Activated naive CD8-positive, alpha-beta T cell treated with anti-CD3 and anti-CD28 coated beads, Interleukin-2, amount 10 ng/mL, durations not matched to agents 7 days and 5 days (primary cell): ENCODE measurements around the gene PROM2. TPM values are rescaled to one million over a fixed set of nuclear protein-coding genes. Genes with fewer than 3 reads are reported as not detected.

Source experiments
- ATAC-seq: fragments of 150-1000 bp; cut with Tn5 transposase; one replicate; pipeline ENCODE4 v1.10.0; 2021; ENCODE audit warnings: low read depth, moderate library complexity
- POLR2A ChIA-PET: fragments of 350-600 bp; sonication (Branson Sonifier 250); formaldehyde crosslinking; loops from one replicate; lab custom pipeline; 2021; ENCODE audit warnings: antibody characterized with exemption; lab: Charles Lee
- DNase-seq: peaks from one replicate; pipeline ENCODE4 v3.0.0; 2021
- H3K27ac Mint-ChIP-seq: one replicate; pipeline ENCODE4 v1.8.0; 2022; ENCODE audit warnings: mild to moderate bottlenecking, mixed read lengths
- H3K27me3 Mint-ChIP-seq: one replicate; pipeline ENCODE4 v1.8.0; 2022; ENCODE audit warnings: mild to moderate bottlenecking, moderate library complexity, mixed read lengths
- H3K36me3 Mint-ChIP-seq: one replicate; pipeline ENCODE4 v1.8.0; 2021; ENCODE audit warnings: mild to moderate bottlenecking, mixed read lengths
- H3K4me1 Mint-ChIP-seq: one replicate; pipeline ENCODE4 v1.8.0; 2021; ENCODE audit warnings: mixed read lengths
- H3K4me3 Mint-ChIP-seq: one replicate; pipeline ENCODE4 v1.8.0; 2022; ENCODE audit warnings: mild to moderate bottlenecking, moderate library complexity, mixed read lengths
- H3K9me3 Mint-ChIP-seq: one replicate; pipeline ENCODE4 v1.8.0; 2021; ENCODE audit warnings: mixed read lengths
- total RNA-seq, 2 experiments: library from RNA; stranded (reverse); gene quantifications; one replicate each; pipeline ENCODE4 v1.2.3, GENCODE V29; 2021

PROM2 gene
- total RNA-seq, 2 experiments from 2014 or later: 0.82 to 1.0 TPM

DNA sequence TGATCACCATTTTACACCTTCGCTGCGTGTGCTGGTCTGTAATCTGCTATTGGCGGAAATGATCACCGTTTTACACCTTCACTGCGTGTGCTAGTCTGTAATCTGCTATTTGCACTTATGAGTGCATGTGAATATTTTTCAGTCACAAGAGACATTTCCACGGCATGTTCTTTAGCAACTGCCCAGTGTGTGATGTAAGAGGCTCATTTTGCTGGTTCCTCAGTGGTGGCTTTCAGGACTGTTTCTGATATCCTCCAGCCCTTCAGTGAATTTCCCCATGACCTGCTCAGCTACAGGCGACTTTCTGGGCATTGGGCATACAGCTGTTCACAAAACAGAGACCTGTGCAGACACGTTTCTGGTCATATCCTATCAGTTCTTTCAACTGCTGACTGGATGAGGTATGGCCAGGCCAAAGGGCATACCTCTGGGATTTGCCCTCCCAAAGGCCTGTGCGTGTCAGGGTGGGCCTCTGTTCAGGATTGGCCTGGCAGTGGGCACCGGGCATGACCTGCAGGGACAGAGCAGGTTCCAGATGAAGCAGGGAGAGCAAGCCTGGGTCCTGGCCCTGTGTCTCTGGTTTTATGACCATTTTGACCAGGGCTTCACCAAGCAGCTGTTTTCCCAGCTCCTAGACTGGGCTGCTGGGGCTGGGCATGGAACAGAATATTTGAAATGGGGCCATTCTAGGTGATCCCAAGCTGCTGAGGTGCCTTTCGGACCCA lies 521 bp upstream of the PROM2 start:
- H3K4me3 Mint-ChIP-seq: no peak overlapping the region
- POLR2A ChIA-PET: no interaction called here

DNA sequence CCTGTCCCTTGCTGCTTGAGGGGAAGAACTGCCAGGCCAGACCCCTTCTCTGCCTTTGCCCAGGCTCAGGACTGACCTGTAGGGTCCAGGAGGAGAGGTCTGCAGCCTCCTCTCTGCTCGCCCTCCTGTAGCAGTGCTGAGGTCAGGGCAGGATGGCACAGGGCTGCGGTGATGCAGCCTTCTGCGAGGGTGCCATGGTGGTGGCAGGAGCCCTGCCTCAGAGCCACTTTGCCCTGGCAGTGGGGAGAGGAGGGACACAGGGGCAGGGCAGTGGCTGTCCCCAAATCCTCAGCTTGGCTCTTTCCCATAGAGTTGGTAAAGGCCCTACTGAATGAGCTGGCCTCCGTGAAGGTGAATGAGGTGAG lies 884 bp downstream of the PROM2 start:
- Mint-ChIP-seq H3K27me3 (no peaks in the 10 kb centered on the region), H3K36me3 (no peaks in the 10 kb centered on the region), H3K9me3 (no peaks in the 10 kb centered on the region), H3K27ac (no peak overlapping the region), H3K4me1 (no peaks in the 10 kb centered on the region), H3K4me3 (no peak overlapping the region)
- DNase-seq (peak; percentile 25), ATAC-seq (no peak)
- POLR2A ChIA-PET: no interaction called here

More for the DNA sequence above, 521 bp upstream of the PROM2 start:
- Mint-ChIP-seq H3K36me3 (no peaks in the 10 kb centered on the region), H3K27me3 (no peaks in the 10 kb centered on the region), H3K9me3 (no peaks in the 10 kb centered on the region), H3K4me1 (no peaks in the 10 kb centered on the region), H3K27ac (no peak overlapping the region)
- DNase-seq (peak; percentile 4), ATAC-seq (no peak)

DNA sequence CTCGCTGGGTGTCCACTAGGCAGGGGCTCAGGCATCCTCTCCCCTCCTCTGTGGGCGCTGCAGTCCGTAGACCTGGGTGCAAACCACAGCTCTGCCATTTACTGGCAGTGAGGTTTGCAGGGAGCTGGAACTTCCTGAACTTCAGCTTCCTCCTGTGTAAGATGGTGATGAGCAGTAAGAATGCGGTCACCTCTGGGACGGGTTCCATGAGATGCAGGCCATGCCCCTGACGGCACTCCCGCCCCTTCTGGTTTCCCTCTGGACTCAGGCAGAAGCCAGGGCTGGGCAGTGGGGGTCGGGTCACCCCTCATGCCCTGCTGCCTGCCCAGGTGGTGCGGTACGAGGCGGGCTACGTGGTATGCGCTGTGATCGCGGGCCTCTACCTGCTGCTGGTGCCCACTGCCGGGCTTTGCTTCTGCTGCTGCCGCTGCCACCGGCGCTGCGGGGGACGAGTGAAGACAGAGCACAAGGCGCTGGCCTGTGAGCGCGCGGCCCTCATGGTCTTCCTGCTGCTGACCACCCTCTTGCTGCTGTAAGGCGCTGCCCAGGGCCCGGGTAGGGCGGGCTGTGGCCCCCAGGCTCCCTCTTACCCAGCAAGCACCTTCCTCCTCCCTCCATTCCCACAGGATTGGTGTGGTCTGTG lies 1.5 kb downstream of the PROM2 start:
- Mint-ChIP-seq H3K4me3 (no peak overlapping the region), H3K4me1 (no peaks in the 10 kb centered on the region), H3K36me3 (no peaks in the 10 kb centered on the region), H3K27me3 (no peaks in the 10 kb centered on the region), H3K9me3 (no peaks in the 10 kb centered on the region), H3K27ac (no peak overlapping the region)
- POLR2A ChIA-PET: no interaction called here
- ATAC-seq: no peak
- peak; percentile 18 for DNase-seq

DNA sequence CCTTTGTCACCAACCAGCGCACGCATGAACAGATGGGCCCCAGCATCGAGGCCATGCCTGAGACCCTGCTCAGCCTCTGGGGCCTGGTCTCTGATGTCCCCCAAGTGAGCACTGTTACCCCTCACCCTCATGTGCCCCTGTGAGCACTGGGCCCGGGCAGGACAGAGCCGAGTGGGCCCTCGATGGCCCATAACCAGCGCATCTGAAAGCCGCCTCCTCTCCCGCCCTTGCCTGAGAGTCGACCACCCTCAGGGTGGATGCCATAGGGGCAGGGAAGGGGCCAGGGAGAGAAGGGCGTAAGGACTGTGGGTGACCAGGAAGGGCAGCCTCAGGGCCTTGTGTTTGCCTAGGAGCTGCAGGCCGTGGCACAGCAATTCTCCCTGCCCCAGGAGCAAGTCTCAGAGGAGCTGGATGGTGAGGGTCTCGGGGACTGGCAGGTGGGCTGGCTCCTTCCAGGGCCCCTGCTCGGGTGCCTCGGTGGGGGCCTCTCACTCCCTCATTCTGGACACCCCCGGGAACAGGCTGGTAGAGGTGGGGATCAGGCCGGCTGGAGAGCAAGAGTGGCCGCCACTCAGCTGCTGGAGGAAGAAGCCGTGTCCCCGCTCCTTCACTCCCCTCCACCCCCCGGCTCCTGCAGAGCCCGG lies 2.1 kb downstream of the PROM2 start:
- Mint-ChIP-seq H3K36me3 (no peaks in the 10 kb centered on the region), H3K4me3 (no peak overlapping the region), H3K27ac (no peak overlapping the region), H3K9me3 (no peaks in the 10 kb centered on the region), H3K27me3 (no peaks in the 10 kb centered on the region), H3K4me1 (no peaks in the 10 kb centered on the region)
- peak; percentile 18 for DNase-seq
- POLR2A ChIA-PET: no interaction called here
- no peak for ATAC-seq

DNA sequence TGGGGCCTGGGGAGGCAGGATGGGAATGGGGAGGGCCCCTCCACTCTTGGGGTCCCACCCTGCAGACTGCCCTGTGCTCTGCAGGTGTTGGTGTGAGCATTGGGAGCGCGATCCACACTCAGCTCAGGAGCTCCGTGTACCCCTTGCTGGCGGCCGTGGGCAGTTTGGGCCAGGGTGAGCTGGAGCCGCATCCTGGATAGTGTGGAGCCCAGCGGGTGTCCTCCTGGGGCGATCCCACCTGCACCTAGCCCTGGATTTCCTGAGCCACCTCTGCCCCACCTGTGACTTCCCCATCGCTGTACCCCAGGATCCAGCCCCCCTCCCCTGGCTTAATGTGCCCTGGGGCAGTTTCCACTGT lies 2.6 kb downstream of the PROM2 start:
- POLR2A ChIA-PET: no interaction called here
- H3K9me3 Mint-ChIP-seq: no peaks in the 10 kb centered on the region
- DNase-seq (no peak), ATAC-seq (no peak)
- no peaks in the 10 kb centered on the region for H3K36me3 Mint-ChIP-seq
- no peaks in the 10 kb centered on the region for H3K27me3 Mint-ChIP-seq
- H3K27ac Mint-ChIP-seq: no peak overlapping the region
- no peak overlapping the region for H3K4me3 Mint-ChIP-seq
- no peaks in the 10 kb centered on the region for H3K4me1 Mint-ChIP-seq

DNA sequence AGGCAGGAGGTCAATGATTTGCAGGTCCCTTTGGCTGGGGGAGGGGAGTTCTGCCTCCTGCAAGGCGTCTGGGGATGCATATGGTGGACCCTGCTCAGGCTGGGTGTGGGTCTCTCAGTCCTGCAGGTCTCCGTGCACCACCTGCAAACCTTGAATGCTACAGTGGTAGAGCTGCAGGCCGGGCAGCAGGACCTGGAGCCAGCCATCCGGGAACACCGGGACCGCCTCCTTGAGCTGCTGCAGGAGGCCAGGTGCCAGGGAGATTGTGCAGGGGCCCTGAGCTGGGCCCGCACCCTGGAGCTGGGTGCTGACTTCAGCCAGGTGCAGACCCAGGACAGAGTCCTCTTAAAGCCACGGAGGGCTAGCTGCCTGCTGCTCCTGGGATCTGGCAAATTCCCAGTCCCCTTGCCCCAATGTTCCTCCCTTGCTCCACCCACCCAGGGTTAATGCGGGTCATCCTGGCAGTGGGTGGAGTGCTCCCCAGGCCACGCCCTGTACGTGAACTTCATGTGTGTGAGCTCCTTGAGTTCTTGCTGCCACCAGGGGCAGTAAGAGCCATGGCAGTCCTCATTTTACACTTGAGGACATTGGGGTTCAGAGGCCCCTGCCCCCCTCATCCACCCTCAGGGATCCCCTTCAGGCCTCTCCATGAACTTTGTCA lies 3.1 kb downstream of the PROM2 start:
- H3K27me3 Mint-ChIP-seq: no peaks in the 10 kb centered on the region
- ATAC-seq: no peak
- no peak overlapping the region for H3K4me3 Mint-ChIP-seq
- H3K9me3 Mint-ChIP-seq: no peaks in the 10 kb centered on the region
- DNase-seq: peak; percentile 15
- no peak overlapping the region for H3K27ac Mint-ChIP-seq
- POLR2A ChIA-PET: no interaction called here
- H3K4me1 Mint-ChIP-seq: no peaks in the 10 kb centered on the region
- no peaks in the 10 kb centered on the region for H3K36me3 Mint-ChIP-seq

DNA sequence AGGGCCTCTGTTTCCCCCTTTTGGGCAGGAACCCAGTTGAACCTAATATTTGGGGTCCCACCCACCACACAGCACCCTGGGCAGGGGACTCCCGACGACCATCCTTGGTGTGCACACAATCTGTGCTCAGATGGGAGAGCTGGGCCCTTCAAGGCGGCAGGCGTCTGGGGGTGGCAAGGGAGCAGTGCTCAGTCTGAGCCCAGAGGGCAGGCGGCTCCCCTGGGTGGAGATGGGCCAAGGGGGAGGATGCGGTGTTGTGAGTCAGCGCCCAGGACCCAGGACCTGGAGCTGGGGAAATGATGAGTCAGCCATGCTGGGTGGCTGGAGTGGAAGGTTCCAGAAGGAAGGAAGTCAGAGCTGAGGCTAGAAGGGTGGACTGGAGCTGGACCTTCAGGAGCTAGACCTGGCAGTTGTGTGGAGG lies 3.8 kb downstream of the PROM2 start:
- no peaks in the 10 kb centered on the region for H3K4me1 Mint-ChIP-seq
- POLR2A ChIA-PET: no interaction called here
- H3K4me3 Mint-ChIP-seq: no peak overlapping the region
- no peak for DNase-seq
- H3K27ac Mint-ChIP-seq: no peak overlapping the region
- no peaks in the 10 kb centered on the region for H3K36me3 Mint-ChIP-seq
- H3K9me3 Mint-ChIP-seq: no peaks in the 10 kb centered on the region
- H3K27me3 Mint-ChIP-seq: no peaks in the 10 kb centered on the region
- ATAC-seq: no peak

DNA sequence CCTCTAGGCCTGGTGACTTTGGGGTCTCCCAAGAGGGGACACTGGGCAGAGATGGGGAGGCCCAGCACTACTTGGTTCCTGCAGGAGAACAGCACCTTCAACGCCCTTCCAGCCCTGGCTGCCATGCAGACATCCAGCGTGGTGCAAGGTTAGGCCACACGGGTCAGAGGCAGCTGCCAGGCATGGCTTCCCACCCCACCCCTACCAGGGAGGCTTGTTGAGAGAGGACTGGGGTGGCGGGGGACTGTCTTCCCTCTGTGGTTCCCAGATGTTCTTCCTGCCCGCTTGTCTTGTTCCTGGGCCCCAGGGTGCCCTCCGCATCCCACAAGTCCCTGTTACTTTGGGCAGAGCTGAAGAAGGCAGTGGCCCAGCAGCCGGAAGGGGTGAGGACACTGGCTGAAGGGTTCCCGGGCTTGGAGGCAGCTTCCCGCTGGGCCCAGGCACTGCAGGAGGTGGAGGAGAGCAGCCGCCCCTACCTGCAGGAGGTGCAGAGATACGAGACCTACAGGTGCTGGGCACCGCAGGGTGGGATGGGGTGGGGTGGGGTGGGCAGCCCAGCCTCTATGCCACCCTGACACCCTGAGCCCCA lies 4.5 kb downstream of the PROM2 start:
- no peaks in the 10 kb centered on the region for H3K36me3 Mint-ChIP-seq
- no peak for DNase-seq
- no peak overlapping the region for H3K27ac Mint-ChIP-seq
- no peak overlapping the region for H3K4me3 Mint-ChIP-seq
- POLR2A ChIA-PET: no interaction called here
- no peaks in the 10 kb centered on the region for H3K9me3 Mint-ChIP-seq
- no peaks in the 10 kb centered on the region for H3K27me3 Mint-ChIP-seq
- no peaks in the 10 kb centered on the region for H3K4me1 Mint-ChIP-seq
- ATAC-seq: no peak

DNA sequence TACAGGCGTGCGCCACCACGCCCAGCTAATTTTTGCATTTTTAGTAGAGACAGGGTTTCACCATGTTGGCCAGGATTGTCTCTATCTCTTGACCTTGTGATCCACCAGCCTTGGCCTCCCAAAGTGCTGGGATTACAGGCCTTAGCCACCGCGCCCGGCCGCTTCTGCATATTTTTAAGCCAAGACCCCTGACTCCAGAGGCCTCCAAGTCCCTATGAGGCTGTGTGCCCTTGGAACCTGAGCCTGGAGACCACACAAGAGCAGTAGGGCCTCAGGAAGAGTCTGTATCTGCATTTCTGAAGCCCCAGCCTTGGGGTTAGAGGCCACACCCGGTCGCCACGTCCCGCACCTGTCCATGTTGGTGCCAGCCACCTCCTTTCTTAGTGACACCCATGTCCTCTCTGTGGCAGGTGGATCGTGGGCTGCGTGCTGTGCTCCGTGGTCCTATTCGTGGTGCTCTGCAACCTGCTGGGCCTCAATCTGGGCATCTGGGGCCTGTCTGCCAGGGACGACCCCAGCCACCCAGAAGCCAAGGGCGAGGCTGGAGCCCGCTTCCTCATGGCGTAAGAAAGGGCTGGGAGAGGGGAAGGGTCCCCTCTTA lies 5.3 kb downstream of the PROM2 start:
- no peak overlapping the region for H3K4me3 Mint-ChIP-seq
- no peaks in the 10 kb centered on the region for H3K36me3 Mint-ChIP-seq
- POLR2A ChIA-PET: no interaction called here
- no peaks in the 10 kb centered on the region for H3K4me1 Mint-ChIP-seq
- ATAC-seq: no peak
- no peak for DNase-seq
- no peak overlapping the region for H3K27ac Mint-ChIP-seq
- no peaks in the 10 kb centered on the region for H3K9me3 Mint-ChIP-seq
- H3K27me3 Mint-ChIP-seq: no peaks in the 10 kb centered on the region

DNA sequence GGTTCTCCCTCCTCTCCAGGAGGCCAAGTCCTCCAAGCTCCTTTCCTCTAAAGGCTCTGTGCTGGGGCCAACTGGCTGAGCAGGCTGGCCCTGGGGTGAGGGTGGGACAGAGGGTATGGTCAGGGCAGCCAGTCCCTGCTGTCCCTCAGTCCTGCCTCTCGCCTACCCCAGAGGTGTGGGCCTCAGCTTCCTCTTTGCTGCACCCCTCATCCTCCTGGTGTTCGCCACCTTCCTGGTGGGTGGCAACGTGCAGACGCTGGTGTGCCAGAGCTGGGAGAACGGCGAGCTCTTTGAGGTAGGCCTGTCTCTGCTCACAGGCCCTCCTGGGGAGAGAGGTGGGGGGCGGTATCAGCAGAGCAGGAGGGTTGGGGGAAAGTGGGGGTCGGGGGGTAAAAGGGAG lies 6.8 kb downstream of the PROM2 start:
- H3K36me3 Mint-ChIP-seq: no peaks in the 10 kb centered on the region
- H3K27me3 Mint-ChIP-seq: no peaks in the 10 kb centered on the region
- H3K4me1 Mint-ChIP-seq: no peaks in the 10 kb centered on the region
- ATAC-seq (no peak), DNase-seq (no peak)
- H3K4me3 Mint-ChIP-seq: no peak overlapping the region
- POLR2A ChIA-PET: no interaction called here
- no peaks in the 10 kb centered on the region for H3K9me3 Mint-ChIP-seq
- H3K27ac Mint-ChIP-seq: no peak overlapping the region

DNA sequence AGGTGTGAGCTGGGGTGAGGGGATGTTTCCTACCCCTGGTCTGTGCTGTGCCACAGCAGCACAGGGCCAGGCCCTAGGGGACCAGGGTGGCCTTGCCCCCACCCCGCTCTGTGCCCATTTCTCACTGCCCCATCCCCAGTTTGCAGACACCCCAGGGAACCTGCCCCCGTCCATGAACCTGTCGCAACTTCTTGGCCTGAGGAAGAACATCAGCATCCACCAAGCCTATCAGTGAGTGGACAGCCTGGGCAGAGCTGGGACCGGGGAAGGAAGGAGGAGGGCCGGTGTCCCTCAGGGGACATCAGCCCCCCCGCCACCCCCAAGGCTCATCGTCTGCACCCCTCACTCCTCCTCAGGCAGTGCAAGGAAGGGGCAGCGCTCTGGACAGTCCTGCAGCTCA lies 7.5 kb downstream of the PROM2 start:
- Mint-ChIP-seq H3K27ac (no peak overlapping the region), H3K9me3 (no peaks in the 10 kb centered on the region), H3K4me1 (no peaks in the 10 kb centered on the region), H3K27me3 (no peaks in the 10 kb centered on the region), H3K4me3 (no peak overlapping the region), H3K36me3 (no peaks in the 10 kb centered on the region)
- DNase-seq: no peak
- POLR2A ChIA-PET: no interaction called here
- ATAC-seq: no peak

DNA sequence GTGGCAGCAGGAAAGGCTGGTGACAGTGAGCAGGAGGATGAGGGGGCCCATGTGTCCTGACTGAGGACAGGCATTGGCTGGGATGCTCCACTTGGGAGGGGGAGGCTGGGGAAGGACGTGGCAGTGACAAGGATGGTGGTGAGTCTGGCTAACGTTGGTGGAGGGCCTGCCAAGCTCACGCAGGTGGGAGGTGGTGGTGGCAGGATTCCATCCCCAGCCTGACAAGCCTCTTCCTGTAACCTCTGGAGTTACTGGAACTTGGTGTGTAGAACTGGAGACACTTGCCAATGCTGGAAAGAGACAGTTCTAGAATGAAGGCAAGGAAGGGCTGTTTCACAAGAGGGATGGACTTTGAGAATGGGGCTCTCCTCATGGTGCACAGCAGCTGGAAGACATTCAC lies 8.2 kb downstream of the PROM2 start:
- H3K4me3 Mint-ChIP-seq: no peak overlapping the region
- H3K9me3 Mint-ChIP-seq: no peaks in the 10 kb centered on the region
- no peak overlapping the region for H3K27ac Mint-ChIP-seq
- no peaks in the 10 kb centered on the region for H3K36me3 Mint-ChIP-seq
- POLR2A ChIA-PET: no interaction called here
- no peaks in the 10 kb centered on the region for H3K4me1 Mint-ChIP-seq
- no peaks in the 10 kb centered on the region for H3K27me3 Mint-ChIP-seq
- no peak for ATAC-seq
- no peak for DNase-seq

DNA sequence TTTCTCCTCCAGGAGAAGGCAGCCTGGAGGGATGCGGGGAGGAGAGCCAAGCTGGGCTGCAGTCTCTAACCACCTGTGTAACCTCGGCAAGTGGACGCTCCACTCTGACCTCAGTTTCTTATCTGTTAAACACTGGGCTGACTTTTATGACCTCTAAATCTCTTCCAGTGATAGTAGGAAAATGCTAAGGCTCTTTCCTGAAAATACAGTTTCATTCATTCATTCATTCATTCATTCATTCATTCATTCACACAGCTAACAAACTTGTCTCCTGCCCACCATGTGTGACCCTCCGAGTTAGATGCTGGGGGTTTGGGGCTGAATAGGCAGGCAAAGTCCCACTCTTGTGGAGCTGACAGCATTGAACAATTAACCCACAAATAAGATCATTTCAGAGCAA lies 9.3 kb downstream of the PROM2 start:
- DNase-seq (no peak), ATAC-seq (no peak)
- no peaks in the 10 kb centered on the region for H3K36me3 Mint-ChIP-seq
- H3K4me1 Mint-ChIP-seq: no peaks in the 10 kb centered on the region
- H3K4me3 Mint-ChIP-seq: no peak overlapping the region
- POLR2A ChIA-PET: no interaction called here
- H3K9me3 Mint-ChIP-seq: no peaks in the 10 kb centered on the region
- H3K27me3 Mint-ChIP-seq: no peaks in the 10 kb centered on the region
- no peak overlapping the region for H3K27ac Mint-ChIP-seq
